ENCODE results near the gene KCNJ15. TPM values are rescaled to one million over a fixed set of nuclear protein-coding genes. Genes with fewer than 3 reads are reported as not detected.

The KCNJ15 gene
- total RNA-seq (2022; extraction: Qiagen RNA extraction): 0.12 to 0.53 TPM (median 0.18 TPM) in 5 replicates

DNA sequence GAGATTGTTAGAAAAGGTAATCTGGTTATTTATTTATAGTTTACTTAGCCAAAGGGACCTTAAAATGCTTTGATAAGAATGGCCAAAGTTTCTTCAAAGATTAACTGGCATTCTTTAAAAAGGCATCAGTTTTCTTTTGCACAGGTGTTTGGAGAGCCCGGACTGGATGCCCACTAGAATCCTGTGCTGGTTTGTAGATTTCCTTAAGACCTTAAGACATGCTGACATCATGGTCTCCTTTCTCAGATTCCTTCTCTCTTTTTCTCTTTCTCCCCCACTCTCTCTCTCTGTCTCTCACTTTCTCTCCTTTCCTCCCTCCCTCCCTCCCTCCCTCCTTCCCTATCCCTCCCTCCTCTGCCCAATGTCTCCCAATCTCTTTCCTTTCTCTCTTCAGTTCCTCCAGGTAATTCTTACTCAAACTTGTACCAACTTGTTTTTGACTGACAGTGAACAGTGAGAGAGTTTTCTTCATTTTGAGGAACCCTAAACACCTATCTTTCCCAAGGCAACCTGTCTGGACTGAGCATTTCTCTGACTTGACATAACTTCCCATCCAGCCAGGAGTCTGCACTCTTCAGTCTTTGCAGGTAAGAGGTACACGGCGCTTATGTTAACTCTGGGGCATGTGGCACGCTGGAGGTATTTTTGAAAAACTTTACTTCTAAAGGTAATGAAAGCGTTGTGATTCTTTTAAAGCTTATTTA is at the start of gene KCNJ15:
TSS of gene KCNJ15 (plus strand) at position 393 of the 704 bp plus-strand sequence. CDS start 42,271 bp downstream, outside the sequence.

Other genes with a start within 250 kb of the KCNJ15 start
- gene ERG, start 241.5 kb downstream of the KCNJ15 start, total RNA-seq (2022; extraction: Qiagen RNA extraction): 0.05 to 0.06 TPM (median 0.05 TPM) in 3 of 5 replicates, not detected in the others